Posterior vena cava (tissue), 2 donors: Measurements from ENCODE around the gene OGFR. TPM values are rescaled to one million over a fixed set of nuclear protein-coding genes. Genes with fewer than 3 reads are reported as not detected.

Experiments used
- DNase-seq: peaks from one replicate; pipeline ENCODE4 v3.0.0-alpha.2; 2020; ENCODE audit warnings: low spot score
- intact Hi-C, 2 donors: fragments of 100-400 bp; cut with DNase I; formaldehyde crosslinking; loops; one replicate each; pipeline versions ENCODE4 v1.14.1 to v1.14.2; 2022 to 2023
- total RNA-seq, 2 donors: library from RNA; stranded (reverse); fragmentation: NEBNext Ultra II Directional; extraction: Animal tissue kit (Norgen Biotek cat#: 25700); gene quantifications; one replicate each; pipeline ENCODE4 v1.2.1, GENCODE V29; 2021
- donor health status: DM: yes; HTN: yes; CAD: no.
- donor health status: DM: yes; HTN: yes; CAD: no.

OGFR gene
- total RNA-seq, 2 donors from 2014 or later, result 27.7 to 29.4 TPM

GRCh38 chr20:62818592-62819493 is 14.2 kb downstream of the OGFR start:
- DNase-seq, result no peak
- intact Hi-C loops, result loop anchor here in 1 of 2 donors (10.0 kb wide), 1 partner anchor 154 kb away; no protein-coding TSS in a partner anchor

GRCh38 chr20:62819494-62820174 is 15.0 kb downstream of the OGFR start:
- intact Hi-C loops, result loop anchor here in 1 of 2 donors (10.0 kb wide), 1 partner anchor 155 kb away; no protein-coding TSS in a partner anchor
- DNase-seq, result no peak

- intact Hi-C loops, result no loop called here
- no peak for DNase-seq
These were observed 15.8 kb downstream of the OGFR start for GRCh38 chr20:62820208-62820961.

GRCh38 chr20:62820962-62821725 is 16.5 kb downstream of the OGFR start:
- no peak for DNase-seq
- intact Hi-C loops, result no loop called here

GRCh38 chr20:62821726-62822210 is 17.1 kb downstream of the OGFR start:
- DNase-seq, result no peak
- intact Hi-C loops, result no loop called here

- intact Hi-C loops, result no loop called here
- DNase-seq, result no peak
These were observed 17.7 kb downstream of the OGFR start for GRCh38 chr20:62822239-62822787.

- no peak for DNase-seq
- intact Hi-C loops, result no loop called here
These were observed 18.4 kb downstream of the OGFR start for GRCh38 chr20:62822788-62823651.

- no peak for DNase-seq
- intact Hi-C loops, result no loop called here
These were observed 19.2 kb downstream of the OGFR start for GRCh38 chr20:62823688-62824475.

GRCh38 chr20:62824476-62825332 is 20.1 kb downstream of the OGFR start:
- intact Hi-C loops, result no loop called here
- DNase-seq, result no peak

- no peak for DNase-seq
- intact Hi-C loops, result no loop called here
These were observed 20.8 kb downstream of the OGFR start for GRCh38 chr20:62825333-62825985.

GRCh38 chr20:62825986-62826645 is 21.5 kb downstream of the OGFR start:
- no peak for DNase-seq
- intact Hi-C loops, result no loop called here

- no peak for DNase-seq
- intact Hi-C loops, result no loop called here
These were observed 22.1 kb downstream of the OGFR start for GRCh38 chr20:62826646-62827310.

GRCh38 chr20:62827311-62828038 is 22.8 kb downstream of the OGFR start:
- no peak for DNase-seq
- intact Hi-C loops, result no loop called here

- DNase-seq, result no peak
- intact Hi-C loops, result no loop called here
These were observed 23.4 kb downstream of the OGFR start for GRCh38 chr20:62828051-62828450.
